K562 (cell line): ENCODE results near the gene CFAP157. TPM values are rescaled to one million over a fixed set of nuclear protein-coding genes. Genes with fewer than 3 reads are reported as not detected.

Experiments used
- ATF4 ChIP-seq: fragments of 450-650 bp; formaldehyde crosslinking; IDR thresholded peaks from 2 replicates; pipeline ENCODE4 v1.4.0; 2022; ENCODE audit warnings: mild to moderate bottlenecking, moderate library complexity
- BRF2 ChIP-seq: IDR thresholded peaks from 3 replicates; pipeline ENCODE4 v1.6.1; 2011; ENCODE audit warnings: borderline replicate concordance, mild to moderate bottlenecking; ENCODE audit not compliant: insufficient read length, insufficient read depth
- CREM ChIP-seq: IDR thresholded peaks from 2 replicates; pipeline ENCODE4 v1.6.1; 2014; ENCODE audit warnings: antibody characterized with exemption, low read depth
- HDGF ChIP-seq: fragments of 450-650 bp; IDR thresholded peaks from 2 replicates; pipeline ENCODE4 v1.6.1; 2016
- MITF ChIP-seq: IDR thresholded peaks from 2 replicates; pipeline ENCODE4 v1.6.1; 2014; ENCODE audit warnings: antibody characterized with exemption
- MTA1 ChIP-seq: fragments of 450-650 bp; IDR thresholded peaks from 2 replicates; pipeline ENCODE4 v1.6.1; 2017; ENCODE audit warnings: borderline replicate concordance
- NUFIP1 ChIP-seq: fragments of 450-650 bp; IDR thresholded peaks from 2 replicates; pipeline ENCODE4 v1.6.1; 2018; ENCODE audit not compliant: partially characterized antibody
- SP1 ChIP-seq: sonication (generic); formaldehyde crosslinking; IDR thresholded peaks from 2 replicates; pipeline ENCODE4 v1.8.1; 2022; ENCODE audit warnings: mild to moderate bottlenecking, missing genetic modification reagents
- TCF7L2 ChIP-seq: fragments of 150-350 bp; IDR thresholded peaks from 2 replicates; pipeline ENCODE4 v1.6.1; 2016; ENCODE audit warnings: low read depth, mild to moderate bottlenecking, low read length, moderate library complexity
- ZBTB40 ChIP-seq, 2 experiments: fragments of 450-650 bp in 1 of 2; sonication (generic) in 1 of 2; formaldehyde crosslinking in 1 of 2; IDR thresholded peaks; 2 replicates each; pipeline versions ENCODE4 v1.7.1 to v1.9.0; 2016 to 2022; ENCODE audit warnings: inconsistent platforms in 1 of 2, mild to moderate bottlenecking in 1 of 2, missing genetic modification reagents in 1 of 2
- ZNF134 ChIP-seq: fragments of 250-450 bp; sonication (Bioruptor Pico); conservative IDR thresholded peaks from 2 replicates; pipeline ENCODE4 v1.4.0; 2020
- ZNF277 ChIP-seq: fragments of 250-450 bp; sonication (Bioruptor Pico); IDR thresholded peaks from 2 replicates; pipeline ENCODE4 v1.8.0; 2022; ENCODE audit warnings: inconsistent platforms, mild to moderate bottlenecking, moderate library complexity, borderline replicate concordance
- ZNF76 ChIP-seq: fragments of 250-450 bp; sonication (Bioruptor Pico); IDR thresholded peaks from 2 replicates; pipeline ENCODE4 v1.4.0; 2020; ENCODE audit warnings: mild to moderate bottlenecking, moderate library complexity, borderline replicate concordance
- polyA plus RNA-seq, 8 experiments: library from polyadenylated mRNA; depleted of rRNA in 4 of 8; stranded (reverse) in 5 of 8; unstranded in 3 of 8; fragments of >200 nt; fragmentation: Nextera tagmentation in 2 of 8; fragmentation: Illumina TruSeq in 1 of 8; extraction: Ambion mirVana in 2 of 8; extraction: Trizol in 1 of 8; gene quantifications; 2 replicates each; pipeline versions ENCODE4 v1.2.1 to v1.2.3, GENCODE V29; 2011 to 2014; ENCODE audit warnings: inconsistent platforms in 1 of 8, missing spikeins in 1 of 8
- total RNA-seq, 7 experiments: library from RNA; depleted of rRNA in 6 of 7; stranded (reverse); fragments of >200 nt in 6 of 7; fragmentation: Illumina TruSeq in 2 of 7; extraction: Trizol in 2 of 7; gene quantifications; 2 replicates each; pipeline versions ENCODE4 v1.2.1 to v1.2.3, GENCODE V29; 2011 to 2021; ENCODE audit warnings: low replicate concordance in 1 of 7

The CFAP157 gene
- total and polyA plus RNA-seq, 9 of the 15 experiments (the other 6 are each of a cell fraction or from before 2014, with no cell fraction given): 0.03 TPM; not detected in 8

- TF ChIP-seq ZNF277 (no peak), HDGF (0 out of 2 replicates have a peak, but pooled peaks have one; percentile 26), MTA1 (peak; percentile 66; the same call in 1 of the 2 replicates), SP1 (CRISPR knock-in tag) (0 out of 2 replicates have a peak, but pooled peaks have one; percentile 55), CREM (peak; percentile 73), NUFIP1 (no peak), MITF (peak; percentile 85), ZNF76 (0 out of 2 replicates have a peak, but pooled peaks have one; percentile 75), BRF2 (no peak), ATF4 (CRISPR knock-in tag) (peak; percentile 69), ZNF134 (CRISPR knock-in tag) (0 out of 2 replicates have a peak, but pooled peaks have one; percentile 31), ZBTB40 (IDR thresholded peaks at IDR 0.05) (peak; percentile 72), ZBTB40 (CRISPR knock-in tag; IDR thresholded peaks at IDR 0.05) (no peak), TCF7L2 (no peak)
Observed at GRCh38 chr9:127698985-127699670, 7.7 kb upstream of the CFAP157 start (continued).
